ENCODE results near the gene UBN1. TPM values are rescaled to one million over a fixed set of nuclear protein-coding genes. Genes with fewer than 3 reads are reported as not detected.

The UBN1 gene
- total and polyA plus RNA-seq, 2 donors (not counting 3 experiments of a cell fraction or from before 2014, with no cell fraction given): 26.0 to 44.8 TPM

- ChIA-PET POLR2A (no interaction called here), CTCF (no interaction called here)
- no peak overlapping the region for H3K27ac ChIP-seq (ENCODE audit: insufficient read depth, low read depth, low read length)
- DNase-seq (ENCODE audit: low read depth, low spot score): no peak
- no peaks in the 10 kb centered on the region for H3K9me1 ChIP-seq (replicated peaks; ENCODE audit: control insufficient read depth, extremely low read depth, insufficient read depth, low read length)
- BruUV-seq (replicated peaks): no TSS peak
- no peak for FAIRE-seq
- H4K20me1 ChIP-seq (replicated peaks; ENCODE audit: control insufficient read depth, extremely low read depth, insufficient read depth, low read length): no peaks in the 10 kb centered on the region
- no peak overlapping the region for H3K9ac ChIP-seq (replicated peaks; ENCODE audit: extremely low read depth, insufficient read depth, low read length)
- dilution Hi-C loops (cut with MboI; ENCODE audit: extremely low pct_ligation_motif_present, low sequenced_read_pairs): no loop called here
- no peak overlapping the region for H3K4me2 ChIP-seq (ENCODE audit: insufficient read depth, low read length)
- H3K4me3 ChIP-seq (replicated peaks in 1 of 3; ENCODE audit: insufficient read depth in 1 of 3, low read depth in 1 of 3, low read length in 3 of 3): no peak overlapping the region
- no peaks in the 10 kb centered on the region for H3K4me1 ChIP-seq (ENCODE audit: control insufficient read depth, extremely low read depth, insufficient read depth, low read length)
- no peaks in the 10 kb centered on the region for H3K9me3 ChIP-seq (replicated peaks; ENCODE audit: control insufficient read depth, insufficient read depth, low read length)
- TF ChIP-seq MYC (IDR thresholded peaks at IDR 0.05; ENCODE audit: low read depth, low read length): no peak
- no peak for TF ChIP-seq POLR2A (IDR thresholded peaks at IDR 0.05; ENCODE audit: low read depth, low read length)
- TF ChIP-seq CTCF (IDR thresholded peaks at IDR 0.05; ENCODE audit: extremely low read depth in 1 of 2, insufficient read depth in 1 of 2, low read depth in 1 of 2, low read length in 2 of 2): no peak
- TF ChIP-seq JUN (IDR thresholded peaks at IDR 0.05; ENCODE audit: borderline replicate concordance, insufficient read depth, insufficient read length, low read depth): no peak
- TF ChIP-seq POLR2AphosphoS5 (IDR thresholded peaks at IDR 0.05; ENCODE audit: insufficient read depth, low read depth, low read length): no peak
- TF ChIP-seq EZH2 (IDR thresholded peaks at IDR 0.05; ENCODE audit: borderline replicate concordance, low read depth, low read length, severe bottlenecking): no peak
- TF ChIP-seq MAX (IDR thresholded peaks at IDR 0.05; ENCODE audit: insufficient read depth, insufficient read length): no peak
- no peak for TF ChIP-seq GATA2 (IDR thresholded peaks at IDR 0.05; ENCODE audit: insufficient read depth, insufficient read length, low read depth, low read length)
- no peak for TF ChIP-seq FOS (IDR thresholded peaks at IDR 0.05; ENCODE audit: borderline replicate concordance, insufficient read depth, low read length)
- H3K79me2 ChIP-seq (ENCODE audit: control insufficient read depth, insufficient read depth, low read length): no peaks in the 10 kb centered on the region
- intact Hi-C loops (cut with micrococcal nuclease): loop anchor here (10.0 kb wide), 1 partner anchor 56 kb away; the partner anchor contains the start of gene SEC14L5
- no peak overlapping the region for H2AFZ ChIP-seq (ENCODE audit: low read depth, low read length)
- no peaks in the 10 kb centered on the region for H3K36me3 ChIP-seq (ENCODE audit: control insufficient read depth in 2 of 2, extremely low read depth in 1 of 2, insufficient read depth in 2 of 2, low read length in 2 of 2)
- no peaks in the 10 kb centered on the region for H3K27me3 ChIP-seq (ENCODE audit: control insufficient read depth in 2 of 2, insufficient read depth in 2 of 2, low read length in 2 of 2)
Observed at GRCh38 chr16:4898811-4899473, 51.7 kb downstream of the UBN1 start.

Data from endothelial cell of umbilical vein (primary cell).